ENCODE results near the gene REXO4.
A peak's percentile ranks its signal among the peaks of the same experiment; 100 is the strongest.
"Not testable (repeated sequence)": the region's sequence is repeated elsewhere in the genome, so short reads cannot be mapped to it uniquely, and the experiment has no call there.

Gene REXO4

DNA sequence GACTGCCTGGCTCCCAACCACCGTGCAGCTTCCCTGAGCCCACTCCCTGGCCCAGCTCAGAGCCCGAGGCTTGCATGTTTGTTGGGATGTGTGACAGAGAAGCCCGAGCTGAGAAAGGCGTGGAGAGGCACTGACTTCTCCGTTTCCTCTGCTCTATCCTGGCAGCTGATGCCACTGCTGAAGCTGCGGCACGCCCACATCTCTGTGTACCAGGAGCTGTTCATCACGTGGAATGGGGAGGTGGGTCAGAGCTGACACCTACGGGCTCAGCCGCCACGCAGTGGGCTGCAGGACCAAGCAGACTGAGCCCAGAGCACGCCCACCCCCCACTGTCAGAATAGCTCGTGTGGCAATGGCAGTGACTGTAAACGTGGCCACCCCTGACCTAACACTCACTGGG, 32.4 kb downstream of the REXO4 start:
- no peak for DNase-seq

DNA sequence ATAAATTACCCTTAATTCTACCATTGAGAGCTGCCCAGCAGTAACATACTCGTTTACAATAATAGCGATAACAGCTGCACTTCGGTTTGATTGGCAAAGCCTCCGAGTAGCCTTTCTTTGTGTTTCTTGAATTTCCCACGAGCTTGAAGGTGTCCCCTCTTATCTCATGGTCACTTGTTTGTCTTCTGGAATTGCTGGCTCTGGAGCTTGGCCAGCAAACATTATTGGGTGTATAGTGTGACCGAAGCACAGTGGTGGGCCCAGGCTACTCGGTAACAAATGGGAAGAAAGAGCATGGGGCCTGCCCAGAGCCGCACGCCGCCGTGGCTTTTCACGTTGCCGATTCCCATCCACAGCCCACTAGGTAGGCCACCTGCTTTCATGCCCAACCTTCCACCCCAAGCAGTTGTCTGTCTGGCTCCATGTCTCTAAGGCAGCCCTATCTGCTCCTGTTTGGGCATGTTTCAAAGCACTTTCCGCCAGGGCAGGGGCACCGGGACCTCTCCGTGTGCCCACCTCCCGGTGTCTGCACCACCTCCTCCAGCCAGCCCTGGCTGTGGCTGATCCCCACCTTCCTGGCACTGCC, 33.0 kb downstream of the REXO4 start:
- DNase-seq, result no peak

- DNase-seq, result no peak
Observed at GRCh38 chr9:133383438-133383837, 34.4 kb downstream of the REXO4 start.

- no peak for DNase-seq
Observed at GRCh38 chr9:133382507-133383141, 35.2 kb downstream of the REXO4 start.

- no peak for DNase-seq
Observed at GRCh38 chr9:133380734-133381133, 37.1 kb downstream of the REXO4 start.

GRCh38 chr9:133379153-133380086, 38.4 kb downstream of the REXO4 start:
- no peak for DNase-seq

DNA sequence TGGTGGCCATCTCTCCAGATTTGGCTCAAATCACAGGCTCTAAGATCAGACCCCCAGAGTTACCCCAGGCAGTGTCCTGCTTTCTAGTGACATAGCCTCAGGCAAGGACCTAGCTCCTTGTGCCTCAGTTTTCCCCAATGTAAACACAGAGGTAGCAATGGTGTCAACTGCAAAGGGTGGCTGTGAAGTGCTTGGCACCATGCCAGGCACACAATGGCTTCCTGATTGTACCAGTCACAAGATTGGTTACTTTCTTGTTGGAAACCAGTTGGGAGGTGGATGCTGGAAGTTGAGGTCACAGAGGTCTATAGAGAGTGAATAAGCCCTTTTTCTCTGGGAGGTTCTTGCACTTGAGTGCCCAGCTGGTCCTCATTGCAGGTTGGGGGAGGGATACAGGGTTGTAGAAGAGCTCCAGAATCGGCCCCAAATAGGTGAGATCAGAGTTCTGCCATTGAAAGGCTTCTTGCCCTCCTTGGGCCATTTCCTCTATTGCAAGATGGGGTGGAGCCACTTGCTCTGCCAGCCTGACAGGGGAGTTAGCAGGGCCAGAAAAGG, 39.3 kb downstream of the REXO4 start:
- no peak for DNase-seq

DNA sequence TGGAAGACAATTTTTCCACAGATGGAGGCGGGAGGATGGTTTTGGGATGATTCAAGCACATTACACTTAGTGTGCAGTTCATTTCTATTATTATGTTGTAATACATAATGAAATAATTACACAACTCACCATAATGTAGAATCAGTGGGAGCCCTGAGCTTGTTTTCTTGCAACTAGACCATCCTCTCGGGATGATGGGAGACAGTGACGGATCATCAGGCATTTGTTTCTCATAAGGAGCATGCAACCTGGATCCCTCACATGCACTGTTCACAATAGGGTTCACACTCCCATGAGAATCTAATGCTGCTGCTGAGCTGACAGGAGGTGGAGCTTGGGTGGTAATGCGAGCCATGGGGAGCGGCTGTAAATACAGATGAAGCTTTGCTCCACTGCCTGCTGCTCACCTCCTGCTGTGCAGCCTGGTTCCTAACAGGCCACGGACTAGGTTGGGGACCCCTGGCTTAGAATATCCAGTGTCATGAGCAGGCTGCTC, 40.0 kb downstream of the REXO4 start:
- DNase-seq, result no peak

DNA sequence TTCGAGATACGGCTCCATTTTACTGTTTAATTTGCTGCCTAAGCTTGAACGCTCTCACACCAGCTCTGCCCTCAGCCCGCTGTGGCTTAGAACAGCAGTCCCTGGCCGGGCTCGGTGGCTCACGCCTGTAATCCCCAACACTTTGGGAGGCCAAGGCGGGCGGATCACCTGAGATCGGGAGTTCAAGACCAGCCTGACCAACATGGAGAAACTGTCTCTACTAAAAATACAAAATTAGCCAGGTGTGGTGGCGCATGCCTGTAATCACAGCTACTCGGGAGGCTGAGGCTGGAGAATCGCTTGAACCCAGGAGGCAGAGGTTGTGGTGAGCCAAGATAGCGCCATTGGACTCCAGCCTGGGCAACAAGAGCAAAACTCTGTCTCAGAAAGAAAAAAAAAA, 40.5 kb downstream of the REXO4 start:
- DNase-seq, result not testable (repeated sequence)

- peak; percentile 97 for DNase-seq
Observed at GRCh38 chr9:133375724-133376654, 41.8 kb downstream of the REXO4 start, which contains the start of the genes STKLD1 and SURF4. Gene STKLD1, plus strand, starts transcription at chr9:133376366. Its CDS starts 108 bp downstream, at chr9:133376474. Gene SURF4, minus strand, starts transcription at chr9:133376060. Its CDS starts 91 bp downstream, at chr9:133375969.

DNA sequence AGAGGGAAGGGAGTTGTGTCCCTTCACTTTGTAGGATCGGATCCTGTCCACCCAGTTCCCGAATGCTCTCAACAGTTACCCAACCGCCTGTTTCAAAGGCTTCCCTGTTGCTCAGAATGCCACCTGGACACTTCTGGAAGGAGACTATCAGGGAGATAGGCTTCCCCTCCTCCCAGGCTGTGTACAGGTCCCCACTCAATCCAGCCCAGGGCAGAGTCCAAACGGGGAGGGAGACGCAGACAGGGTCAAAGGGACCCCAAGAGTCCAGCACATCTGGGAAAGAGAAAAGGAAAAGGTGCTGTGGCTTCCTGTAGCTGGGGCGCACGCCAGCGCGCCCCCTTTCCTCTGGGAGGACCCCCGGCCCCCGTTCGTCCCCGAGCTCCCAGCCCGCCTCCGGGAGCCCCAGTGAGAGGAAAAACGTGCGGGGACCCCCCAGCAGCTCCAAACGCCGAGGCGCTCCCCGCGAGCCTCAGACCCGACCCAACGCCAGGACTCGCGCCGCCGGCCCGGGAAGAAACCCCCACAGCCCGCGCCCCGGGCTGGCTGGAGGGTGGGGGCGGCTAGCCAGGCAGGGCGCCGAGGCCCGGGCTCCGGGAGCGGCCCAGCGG, 42.6 kb downstream of the REXO4 start:
- peak; percentile 55 for DNase-seq

DNA sequence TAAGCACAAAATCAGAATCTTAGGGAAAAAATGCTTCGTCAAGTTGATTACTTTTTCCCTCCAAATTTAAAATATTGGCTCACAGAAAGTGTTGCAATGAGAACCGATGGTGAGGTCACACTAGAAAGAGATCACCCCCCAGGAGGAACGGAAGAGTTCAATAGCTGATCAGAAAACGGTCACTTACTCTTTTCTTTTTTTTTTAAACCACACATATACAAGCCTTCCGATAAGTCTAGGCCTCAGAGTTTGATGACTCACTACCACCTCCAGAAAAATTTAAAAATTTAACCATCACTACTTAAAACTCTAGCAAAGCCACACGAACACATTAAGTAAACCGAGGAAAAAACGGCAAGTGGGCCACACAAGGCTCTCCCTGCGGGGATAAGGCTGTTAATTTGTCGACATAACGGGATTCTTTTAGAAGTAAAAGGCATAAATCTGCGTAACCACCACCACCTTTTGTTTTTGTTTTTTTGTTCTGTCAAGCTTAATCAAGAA, 43.1 kb downstream of the REXO4 start:
- no peak for DNase-seq

GRCh38 chr9:133372144-133372543, 45.7 kb downstream of the REXO4 start:
- DNase-seq, result no peak

DNA sequence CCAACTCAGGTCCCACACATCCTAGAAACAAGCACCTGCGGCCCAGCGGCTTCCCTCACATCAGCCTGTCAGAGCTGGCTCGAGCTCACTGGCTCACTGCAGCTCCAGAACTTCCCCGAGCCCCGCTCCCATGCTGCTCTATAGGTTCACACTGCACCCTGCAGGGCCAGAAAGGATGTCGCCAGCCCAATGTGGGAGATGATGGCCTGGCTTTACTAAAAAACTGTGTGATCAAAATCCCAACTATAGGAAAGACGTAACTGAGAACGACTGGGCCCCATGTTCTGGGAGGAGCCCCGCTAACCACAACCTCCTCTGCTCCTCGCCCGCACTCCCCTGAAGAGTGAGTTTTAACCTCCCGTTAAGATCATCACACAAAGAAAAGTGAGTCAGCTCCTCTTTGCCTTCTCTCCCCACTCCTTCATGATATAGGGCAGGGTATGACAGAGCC, 46.5 kb downstream of the REXO4 start:
- no peak for DNase-seq

DNA sequence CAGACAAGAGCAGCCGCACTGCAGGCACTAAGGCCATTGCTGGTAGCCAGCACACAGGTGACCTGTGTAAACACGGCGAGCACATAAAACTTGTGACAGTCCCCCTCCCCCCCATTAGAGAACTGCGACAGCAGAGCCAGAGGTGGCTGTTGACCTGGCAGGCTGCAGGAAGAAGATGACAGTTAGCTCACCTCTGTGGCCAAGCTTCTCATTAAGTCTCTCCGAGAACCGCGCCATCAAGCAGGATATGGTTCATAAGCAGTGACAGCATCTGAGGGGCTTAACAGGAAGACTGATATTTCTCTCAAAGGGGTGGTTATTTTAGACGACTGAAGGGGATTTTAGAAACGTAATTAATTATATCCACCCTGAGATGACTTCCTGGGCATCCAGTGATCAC, 47.1 kb downstream of the REXO4 start:
- DNase-seq, result no peak

GRCh38 chr9:133369933-133370332, 47.9 kb downstream of the REXO4 start:
- DNase-seq, result no peak

- DNase-seq, result no peak
Observed at GRCh38 chr9:133369422-133369821, 48.4 kb downstream of the REXO4 start.

DNA sequence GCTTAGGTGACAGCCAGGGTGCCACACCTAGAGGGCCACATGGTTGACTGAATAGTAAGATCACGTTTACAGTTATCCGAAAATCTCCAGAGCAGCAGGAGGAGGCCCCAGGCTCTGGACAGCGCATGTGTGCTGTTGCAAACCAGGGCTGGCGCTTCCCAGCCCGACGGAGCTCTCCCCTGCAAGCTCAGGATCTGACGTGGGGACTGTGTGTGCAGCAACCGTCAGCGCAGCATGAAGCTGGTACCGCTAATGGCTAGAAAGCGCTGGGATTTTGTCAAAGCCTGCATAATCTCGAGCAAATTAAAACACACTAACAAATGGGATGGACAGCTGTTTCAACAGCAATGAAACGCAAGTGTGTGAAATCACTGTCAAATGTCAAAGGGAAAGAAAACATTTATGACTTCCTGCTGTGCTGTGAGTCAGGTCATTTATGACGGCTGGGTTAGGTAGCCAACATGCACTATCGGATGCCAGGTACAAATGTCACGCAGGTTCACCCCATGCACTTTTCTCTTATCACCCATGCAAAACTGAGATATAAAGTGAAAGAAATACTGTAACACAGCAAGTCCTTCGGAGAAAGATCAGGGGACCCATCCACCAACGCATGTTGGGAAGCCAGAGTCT, 49.4 kb downstream of the REXO4 start:
- no peak for DNase-seq

DNA sequence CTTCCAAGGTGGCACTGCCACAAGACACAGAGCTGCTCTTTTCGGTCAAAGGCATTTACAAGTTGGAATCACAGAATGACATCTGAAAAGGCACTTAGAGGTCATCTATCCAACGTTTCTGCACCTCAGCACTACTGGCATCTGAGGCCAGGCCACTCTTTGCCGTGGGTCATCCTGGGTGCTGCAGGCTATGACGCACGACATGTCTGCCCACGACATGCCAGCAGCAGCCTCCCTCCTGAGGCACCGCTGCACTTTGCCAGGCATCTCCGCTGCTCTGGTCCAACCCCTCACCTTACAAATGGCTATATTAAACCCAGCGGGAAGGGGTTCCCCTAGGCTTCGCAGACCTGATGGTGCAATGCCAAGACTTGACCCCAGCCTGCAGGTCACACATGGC, 50.0 kb downstream of the REXO4 start:
- DNase-seq, result no peak

DNA sequence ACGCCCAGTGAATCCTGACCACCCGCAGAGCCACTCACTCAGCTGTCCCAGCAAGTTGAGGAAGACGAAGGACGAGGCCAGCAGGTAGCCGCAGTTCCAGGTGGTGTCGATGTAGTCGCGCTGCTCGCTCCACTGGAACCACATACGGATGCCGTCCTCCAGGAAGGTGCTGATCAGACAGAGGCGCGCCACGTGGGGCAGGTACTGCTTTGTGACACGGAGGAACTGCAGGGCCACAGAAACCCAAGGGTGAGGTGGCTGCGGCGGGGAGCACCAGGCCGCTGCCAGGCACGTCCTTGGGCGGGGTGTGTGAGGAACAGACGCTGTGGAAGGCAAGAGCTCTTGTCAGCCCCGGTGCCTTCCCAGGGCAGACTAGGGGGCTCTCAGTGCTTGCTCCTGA, 50.6 kb downstream of the REXO4 start:
- DNase-seq, result no peak

GRCh38 chr9:133366435-133366834, 51.4 kb downstream of the REXO4 start:
- no peak for DNase-seq
